Gastrocnemius medialis (tissue), 4 donors: Measurements from ENCODE around the gene ZFP36L2.

ENCODE experiments used
- POLR2A ChIP-seq, 2 donors: fragments of 450-650 bp; IDR thresholded peaks; one replicate each; pipeline ENCODE4 v1.6.1; 2017; ENCODE audit warnings: antibody characterized with exemption in 2 of 2, mild to moderate bottlenecking in 2 of 2, moderate library complexity in 2 of 2
- TF ChIP-seq, protein P1 (sequence below), 5 experiments: fragments of 450-650 bp in 3 of 5; fragments of 200-600 bp in 2 of 5; sonication (generic) in 2 of 5; IDR thresholded peaks in 4 of 5; conservative IDR thresholded peaks in 1 of 5; 1 replicate in 4 of 5; 2 replicates in 1 of 5; pipeline ENCODE4 v1.5.1; 2016 to 2019; ENCODE audit warnings: antibody characterized with exemption in 5 of 5, mild to moderate bottlenecking in 3 of 5, moderate library complexity in 3 of 5

DNA sequence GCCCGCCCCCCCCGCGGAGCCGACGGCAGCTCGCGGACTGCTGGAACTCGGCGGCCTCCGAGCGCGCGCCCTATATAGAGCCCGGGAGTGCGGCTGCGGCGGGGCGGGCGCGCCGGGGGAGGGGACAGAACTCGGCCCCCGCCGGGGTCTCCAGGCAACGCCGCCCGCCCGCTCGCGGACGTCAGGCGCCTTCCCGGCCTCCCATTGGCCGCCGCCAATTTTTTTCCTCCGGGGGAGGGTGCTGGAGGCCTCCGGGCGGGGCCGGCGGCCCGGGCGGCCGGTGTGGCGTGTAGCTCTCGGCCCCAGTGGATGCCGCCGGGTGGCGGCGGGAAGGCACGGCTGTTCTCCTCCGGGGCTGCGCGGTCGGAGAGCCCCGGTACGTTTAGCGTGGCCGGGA is at the start of gene ZFP36L2:
- TF ChIP-seq POLR2A (IDR thresholded peaks at IDR 0.05) = peak; percentile 97 to 100
- TF ChIP-seq, protein P1, sequence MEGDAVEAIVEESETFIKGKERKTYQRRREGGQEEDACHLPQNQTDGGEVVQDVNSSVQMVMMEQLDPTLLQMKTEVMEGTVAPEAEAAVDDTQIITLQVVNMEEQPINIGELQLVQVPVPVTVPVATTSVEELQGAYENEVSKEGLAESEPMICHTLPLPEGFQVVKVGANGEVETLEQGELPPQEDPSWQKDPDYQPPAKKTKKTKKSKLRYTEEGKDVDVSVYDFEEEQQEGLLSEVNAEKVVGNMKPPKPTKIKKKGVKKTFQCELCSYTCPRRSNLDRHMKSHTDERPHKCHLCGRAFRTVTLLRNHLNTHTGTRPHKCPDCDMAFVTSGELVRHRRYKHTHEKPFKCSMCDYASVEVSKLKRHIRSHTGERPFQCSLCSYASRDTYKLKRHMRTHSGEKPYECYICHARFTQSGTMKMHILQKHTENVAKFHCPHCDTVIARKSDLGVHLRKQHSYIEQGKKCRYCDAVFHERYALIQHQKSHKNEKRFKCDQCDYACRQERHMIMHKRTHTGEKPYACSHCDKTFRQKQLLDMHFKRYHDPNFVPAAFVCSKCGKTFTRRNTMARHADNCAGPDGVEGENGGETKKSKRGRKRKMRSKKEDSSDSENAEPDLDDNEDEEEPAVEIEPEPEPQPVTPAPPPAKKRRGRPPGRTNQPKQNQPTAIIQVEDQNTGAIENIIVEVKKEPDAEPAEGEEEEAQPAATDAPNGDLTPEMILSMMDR (IDR thresholded peaks at IDR 0.05 in 4 of 5, conservative IDR thresholded peaks at IDR 0.05 in 1 of 5) = no peak
